AG04449 (cell line): ENCODE data around the gene OR4D1.

Experiments
- CTCF ChIA-PET: fragments of 350-600 bp; formaldehyde crosslinking; extraction: SDS; loops from one replicate; lab custom pipeline; 2021; ENCODE audit warnings: antibody characterized with exemption; lab: Yijun Ruan, JAX
- POLR2A ChIA-PET: fragments of 400-600, 350-600 bp; formaldehyde crosslinking; extraction: SDS; loops from one replicate; lab custom pipeline; 2020; ENCODE audit warnings: antibody characterized with exemption, inconsistent platforms; lab: Yijun Ruan, JAX
- DNase-seq: peaks from one replicate; pipeline ENCODE4 v3.0.0-alpha.2; 2010; ENCODE audit warnings: low read depth, low spot score
- H3K4me3 ChIP-seq: 2 replicates; pipeline ENCODE4 v1.5.1; 2011; ENCODE audit warnings: low read depth, mild to moderate bottlenecking, control low read depth, low read length
- CTCF ChIP-seq: IDR thresholded peaks from one replicate; pipeline ENCODE4 v1.5.1; 2011; ENCODE audit warnings: mild to moderate bottlenecking, moderate library complexity, low read length, control low read depth, inconsistent platforms; ENCODE audit not compliant: insufficient read depth; ENCODE audit errors: missing control alignments

OR4D1 gene

GRCh38 chr17:58207451-58207850 is 59.3 kb downstream of the OR4D1 start:
- H3K4me3 ChIP-seq = no peak overlapping the region
- CTCF ChIA-PET = interaction anchor here (2.0 kb wide), 1 partner anchor 9 kb away, joined by 7 read pairs; no protein-coding TSS in a partner anchor
- TF ChIP-seq CTCF = no peak
- no peak for DNase-seq
- POLR2A ChIA-PET = no interaction called here

GRCh38 chr17:58208344-58208743 is 60.2 kb downstream of the OR4D1 start:
- no peak for DNase-seq
- no peak for TF ChIP-seq CTCF
- POLR2A ChIA-PET = interaction anchor here (0.6 kb wide), 1 partner anchor 451 kb away, joined by 3 read pairs; no protein-coding TSS in a partner anchor
- H3K4me3 ChIP-seq = no peak overlapping the region
- CTCF ChIA-PET = interaction anchor here (2.0 kb wide), 1 partner anchor 9 kb away, joined by 7 read pairs; no protein-coding TSS in a partner anchor
